ENCODE measurements around the gene EHMT1. TPM values are rescaled to one million over a fixed set of nuclear protein-coding genes. Genes with fewer than 3 reads are reported as not detected.

The EHMT1 gene
- total and polyA plus RNA-seq, 2 of the 13 experiments (the other 11 are each of a cell fraction or from before 2014, with no cell fraction given) = 23.0 to 27.1 TPM

DNA sequence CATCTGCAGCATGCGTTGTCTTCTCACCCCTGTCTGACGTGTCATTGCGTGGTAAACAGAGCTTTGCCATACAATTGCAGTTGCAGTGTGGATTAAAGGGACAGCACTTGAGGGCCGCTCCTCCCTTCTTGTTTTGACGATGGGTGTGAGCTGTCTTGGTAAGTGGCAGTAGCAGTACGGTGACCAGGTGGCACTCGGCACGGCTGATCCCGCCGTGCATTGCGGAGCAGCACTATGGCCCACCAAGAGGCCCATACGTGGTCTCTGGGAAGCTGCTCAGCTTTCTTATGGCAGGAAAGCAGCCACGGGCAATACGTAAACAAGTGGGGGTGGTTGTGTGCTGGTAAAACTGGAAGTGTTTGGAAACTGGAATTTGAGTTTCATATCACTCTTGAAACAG lies 25.1 kb downstream of the EHMT1 start:
- TF ChIP-seq RAD21 (CRISPR knock-in tag; IDR thresholded peaks at IDR 0.05) = no peak
- TF ChIP-seq, protein P1, sequence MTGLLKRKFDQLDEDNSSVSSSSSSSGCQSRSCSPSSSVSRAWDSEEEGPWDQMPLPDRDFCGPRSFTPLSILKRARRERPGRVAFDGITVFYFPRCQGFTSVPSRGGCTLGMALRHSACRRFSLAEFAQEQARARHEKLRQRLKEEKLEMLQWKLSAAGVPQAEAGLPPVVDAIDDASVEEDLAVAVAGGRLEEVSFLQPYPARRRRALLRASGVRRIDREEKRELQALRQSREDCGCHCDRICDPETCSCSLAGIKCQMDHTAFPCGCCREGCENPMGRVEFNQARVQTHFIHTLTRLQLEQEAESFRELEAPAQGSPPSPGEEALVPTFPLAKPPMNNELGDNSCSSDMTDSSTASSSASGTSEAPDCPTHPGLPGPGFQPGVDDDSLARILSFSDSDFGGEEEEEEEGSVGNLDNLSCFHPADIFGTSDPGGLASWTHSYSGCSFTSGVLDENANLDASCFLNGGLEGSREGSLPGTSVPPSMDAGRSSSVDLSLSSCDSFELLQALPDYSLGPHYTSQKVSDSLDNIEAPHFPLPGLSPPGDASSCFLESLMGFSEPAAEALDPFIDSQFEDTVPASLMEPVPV (CRISPR knock-in tag; IDR thresholded peaks at IDR 0.05) = no peak
- no peak for TF ChIP-seq TSC22D2 (CRISPR knock-in tag; IDR thresholded peaks at IDR 0.05; ENCODE audit: borderline replicate concordance)
- TF ChIP-seq BCL6 (CRISPR knock-in tag; IDR thresholded peaks at IDR 0.05) = no peak
- TF ChIP-seq ZKSCAN8 (CRISPR knock-in tag; IDR thresholded peaks at IDR 0.05; ENCODE audit: borderline replicate concordance) = no peak
- no peak for TF ChIP-seq POLR2A (IDR thresholded peaks at IDR 0.05; ENCODE audit: insufficient read depth in 1 of 2, low read depth in 2 of 2, low read length in 2 of 2)
- no peak for TF ChIP-seq TARDBP (CRISPR knock-in tag; IDR thresholded peaks at IDR 0.05)
- no peak for TF ChIP-seq DPF2 (CRISPR knock-in tag; IDR thresholded peaks at IDR 0.05; ENCODE audit: borderline replicate concordance, low read depth)
- no peak for TF ChIP-seq XRCC5 (optimal IDR thresholded peaks at IDR 0.05; ENCODE audit: low read length)
- TF ChIP-seq, protein P2, sequence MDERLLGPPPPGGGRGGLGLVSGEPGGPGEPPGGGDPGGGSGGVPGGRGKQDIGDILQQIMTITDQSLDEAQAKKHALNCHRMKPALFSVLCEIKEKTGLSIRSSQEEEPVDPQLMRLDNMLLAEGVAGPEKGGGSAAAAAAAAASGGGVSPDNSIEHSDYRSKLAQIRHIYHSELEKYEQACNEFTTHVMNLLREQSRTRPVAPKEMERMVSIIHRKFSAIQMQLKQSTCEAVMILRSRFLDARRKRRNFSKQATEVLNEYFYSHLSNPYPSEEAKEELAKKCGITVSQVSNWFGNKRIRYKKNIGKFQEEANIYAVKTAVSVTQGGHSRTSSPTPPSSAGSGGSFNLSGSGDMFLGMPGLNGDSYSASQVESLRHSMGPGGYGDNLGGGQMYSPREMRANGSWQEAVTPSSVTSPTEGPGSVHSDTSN (CRISPR knock-in tag; IDR thresholded peaks at IDR 0.05) = no peak
- TF ChIP-seq SKI (IDR thresholded peaks at IDR 0.05; ENCODE audit: partially characterized antibody) = no peak
- TF ChIP-seq HMG20B (CRISPR knock-in tag; conservative IDR thresholded peaks at IDR 0.05) = no peak
- TF ChIP-seq, protein P3, sequence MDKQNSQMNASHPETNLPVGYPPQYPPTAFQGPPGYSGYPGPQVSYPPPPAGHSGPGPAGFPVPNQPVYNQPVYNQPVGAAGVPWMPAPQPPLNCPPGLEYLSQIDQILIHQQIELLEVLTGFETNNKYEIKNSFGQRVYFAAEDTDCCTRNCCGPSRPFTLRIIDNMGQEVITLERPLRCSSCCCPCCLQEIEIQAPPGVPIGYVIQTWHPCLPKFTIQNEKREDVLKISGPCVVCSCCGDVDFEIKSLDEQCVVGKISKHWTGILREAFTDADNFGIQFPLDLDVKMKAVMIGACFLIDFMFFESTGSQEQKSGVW (CRISPR knock-in tag; IDR thresholded peaks at IDR 0.05; ENCODE audit: borderline replicate concordance) = no peak
- TF ChIP-seq, protein P4, sequence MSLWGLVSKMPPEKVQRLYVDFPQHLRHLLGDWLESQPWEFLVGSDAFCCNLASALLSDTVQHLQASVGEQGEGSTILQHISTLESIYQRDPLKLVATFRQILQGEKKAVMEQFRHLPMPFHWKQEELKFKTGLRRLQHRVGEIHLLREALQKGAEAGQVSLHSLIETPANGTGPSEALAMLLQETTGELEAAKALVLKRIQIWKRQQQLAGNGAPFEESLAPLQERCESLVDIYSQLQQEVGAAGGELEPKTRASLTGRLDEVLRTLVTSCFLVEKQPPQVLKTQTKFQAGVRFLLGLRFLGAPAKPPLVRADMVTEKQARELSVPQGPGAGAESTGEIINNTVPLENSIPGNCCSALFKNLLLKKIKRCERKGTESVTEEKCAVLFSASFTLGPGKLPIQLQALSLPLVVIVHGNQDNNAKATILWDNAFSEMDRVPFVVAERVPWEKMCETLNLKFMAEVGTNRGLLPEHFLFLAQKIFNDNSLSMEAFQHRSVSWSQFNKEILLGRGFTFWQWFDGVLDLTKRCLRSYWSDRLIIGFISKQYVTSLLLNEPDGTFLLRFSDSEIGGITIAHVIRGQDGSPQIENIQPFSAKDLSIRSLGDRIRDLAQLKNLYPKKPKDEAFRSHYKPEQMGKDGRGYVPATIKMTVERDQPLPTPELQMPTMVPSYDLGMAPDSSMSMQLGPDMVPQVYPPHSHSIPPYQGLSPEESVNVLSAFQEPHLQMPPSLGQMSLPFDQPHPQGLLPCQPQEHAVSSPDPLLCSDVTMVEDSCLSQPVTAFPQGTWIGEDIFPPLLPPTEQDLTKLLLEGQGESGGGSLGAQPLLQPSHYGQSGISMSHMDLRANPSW (CRISPR knock-in tag; IDR thresholded peaks at IDR 0.05; ENCODE audit: borderline replicate concordance) = no peak
- TF ChIP-seq KLF12 (CRISPR knock-in tag; IDR thresholded peaks at IDR 0.05; ENCODE audit: borderline replicate concordance) = no peak
- TF ChIP-seq THYN1 (CRISPR knock-in tag; IDR thresholded peaks at IDR 0.05; ENCODE audit: borderline replicate concordance, low read depth) = no peak
- TF ChIP-seq ZNF607 (CRISPR knock-in tag; IDR thresholded peaks at IDR 0.05; ENCODE audit: borderline replicate concordance) = no peak
- no peak for DNase-seq (ENCODE audit: low spot score)
- BruUV-seq (replicated peaks) = no TSS peak
- no peak for FAIRE-seq
- H3K9me3 ChIP-seq (ENCODE audit: low read length) = no peaks in the 10 kb centered on the region
- H3K36me3 ChIP-seq (replicated peaks in 1 of 2; ENCODE audit: control insufficient read depth in 1 of 2, insufficient read depth in 2 of 2, low read length in 2 of 2) = peaks cover 0 to 15% of the 10 kb centered on the region in 2 experiments; a peak in 2 of 5 replicates
- H3K27me3 ChIP-seq (ENCODE audit: control insufficient read depth in 1 of 2, insufficient read depth in 2 of 2, low read length in 2 of 2) = no peaks in the 10 kb centered on the region
- no peak overlapping the region for H2AFZ ChIP-seq (ENCODE audit: low read length)
- WGBS (ENCODE audit: low lambda C conversion rate) = 96% methylated on average over 7 of the region's 14 CpGs
- ChIA-PET POLR2A (no interaction called here), CTCF (ENCODE audit: low intra/inter-chr PET ratio, low total read pairs) (no interaction called here)
- H3K4me3 ChIP-seq (replicated peaks in 1 of 3; ENCODE audit: insufficient read depth in 1 of 3, low read depth in 2 of 3, low read length in 3 of 3) = no peak overlapping the region
- peaks cover 18% of the 10 kb centered on the region for H3K4me1 ChIP-seq (ENCODE audit: insufficient read depth, low read length)
- no peak overlapping the region for H3K4me2 ChIP-seq (ENCODE audit: low read depth, low read length)
- peaks cover 15% of the 10 kb centered on the region; the same call in 1 of the 2 replicates for H4K20me1 ChIP-seq (ENCODE audit: insufficient read depth, low read length)
- no peak for ATAC-seq
- peaks cover 88% of the 10 kb centered on the region for H3K79me2 ChIP-seq (ENCODE audit: insufficient read depth, low read length)
- H3K9ac ChIP-seq (ENCODE audit: insufficient read depth, low read depth, low read length) = no peak overlapping the region
- in situ Hi-C loops (cut with HindIII; ENCODE audit: extremely low pct_ligation_motif_present, low pct_unique_long_range_greater_than_20kb) (no loop called here), intact Hi-C loops (cut with micrococcal nuclease; ENCODE audit: unreplicated experiment) (no loop called here)
- no peak overlapping the region for H3K27ac ChIP-seq (ENCODE audit: extremely low read length, insufficient read depth, low read length)

Measured in HepG2 (cell line).